GM21515 (cell line): ENCODE data around the gene CFAP206.
"Not testable (repeated sequence)": the region's sequence is repeated elsewhere in the genome, so short reads cannot be mapped to it uniquely, and the experiment has no call there.

Experiments
- ATAC-seq: cut with Tn5 transposase; IDR thresholded peaks from one replicate; pipeline ENCODE4 v1.9.1; 2021; ENCODE audit not compliant: unreplicated experiment

CFAP206 gene

GRCh38 chr6:87419266-87419665, 11.5 kb downstream of the CFAP206 start:
- ATAC-seq = no peak

GRCh38 chr6:87420360-87420759, 12.6 kb downstream of the CFAP206 start:
- ATAC-seq = no peak

- ATAC-seq = no peak
Measured at GRCh38 chr6:87421576-87421975, 13.8 kb downstream of the CFAP206 start.

- ATAC-seq = no peak
Measured at GRCh38 chr6:87426789-87427188, 19.0 kb downstream of the CFAP206 start.

GRCh38 chr6:87430499-87430898, 22.7 kb downstream of the CFAP206 start:
- no peak for ATAC-seq

- ATAC-seq = no peak
Measured at GRCh38 chr6:87431263-87431662, 23.5 kb downstream of the CFAP206 start.

- ATAC-seq = no peak
Measured at GRCh38 chr6:87436435-87436834, 28.7 kb downstream of the CFAP206 start.

GRCh38 chr6:87441711-87442110, 33.9 kb downstream of the CFAP206 start:
- ATAC-seq = no peak

GRCh38 chr6:87444362-87444761, 36.6 kb downstream of the CFAP206 start:
- ATAC-seq = no peak

- no peak for ATAC-seq
Measured at GRCh38 chr6:87465051-87465450, 57.3 kb downstream of the CFAP206 start.

- ATAC-seq = peak; percentile 84
Measured at GRCh38 chr6:87472525-87473418, 65.0 kb downstream of the CFAP206 start, which contains the start of gene SLC35A1. TSS of gene SLC35A1 (plus strand) at chr6:87472974. CDS start at chr6:87473004, 30 bp downstream.

GRCh38 chr6:87473419-87473903, 65.7 kb downstream of the CFAP206 start:
- ATAC-seq = peak; percentile 71

GRCh38 chr6:87481931-87482330, 74.2 kb downstream of the CFAP206 start:
- no peak for ATAC-seq

GRCh38 chr6:87482366-87482765, 74.6 kb downstream of the CFAP206 start:
- no peak for ATAC-seq

GRCh38 chr6:87483929-87484328, 76.2 kb downstream of the CFAP206 start:
- no peak for ATAC-seq

GRCh38 chr6:87484491-87484890, 76.7 kb downstream of the CFAP206 start:
- no peak for ATAC-seq

- ATAC-seq = no peak
Measured at GRCh38 chr6:87487555-87487954, 79.8 kb downstream of the CFAP206 start.

GRCh38 chr6:87489326-87489725, 81.6 kb downstream of the CFAP206 start:
- not testable (repeated sequence) for ATAC-seq

GRCh38 chr6:87494761-87495422, 87.1 kb downstream of the CFAP206 start:
- ATAC-seq = peak; percentile 57

- no peak for ATAC-seq
Measured at GRCh38 chr6:87498048-87498447, 90.3 kb downstream of the CFAP206 start.

GRCh38 chr6:87501809-87502572, 94.2 kb downstream of the CFAP206 start:
- no peak for ATAC-seq
